Stimulated activated CD4-positive, alpha-beta T cell treated with anti-CD3 and anti-CD28 coated beads, Interleukin-2, amount 100 ng/mL, for 24 hours (primary cell): ENCODE data around the gene SPINK6.

Source experiments
- DNase-seq, 2 donors: peaks; one replicate each; pipeline ENCODE4 v3.0.0-alpha.2; 2020

Gene SPINK6

GRCh38 chr5:148224117-148224742 is 21.4 kb downstream of the SPINK6 start:
- no peak for DNase-seq

- no peak for DNase-seq
These were observed 25.6 kb downstream of the SPINK6 start for GRCh38 chr5:148228392-148228984.

- no peak for DNase-seq
These were observed 27.0 kb downstream of the SPINK6 start for GRCh38 chr5:148229840-148230239.

GRCh38 chr5:148230240-148230639 is 27.4 kb downstream of the SPINK6 start:
- no peak for DNase-seq

GRCh38 chr5:148237785-148238417 is 35.1 kb downstream of the SPINK6 start:
- no peak for DNase-seq

GRCh38 chr5:148238418-148238794 is 35.6 kb downstream of the SPINK6 start, which contains the start of gene MARCOL:
TSS of gene MARCOL (plus strand) at chr5:148238525. CDS start at chr5:148238598, 73 bp downstream.
- DNase-seq: no peak

GRCh38 chr5:148248894-148249293 is 46.1 kb downstream of the SPINK6 start:
- DNase-seq: no peak

GRCh38 chr5:148255456-148255855 is 52.6 kb downstream of the SPINK6 start:
- DNase-seq: no peak

- no peak for DNase-seq
These were observed 56.4 kb downstream of the SPINK6 start for GRCh38 chr5:148259288-148259687.

- no peak for DNase-seq
These were observed 58.4 kb downstream of the SPINK6 start for GRCh38 chr5:148261221-148261620.
